Spinal cord (tissue), 10 donors: ENCODE results near the gene NRG3. TPM values are rescaled to one million over a fixed set of nuclear protein-coding genes. Genes with fewer than 3 reads are reported as not detected.
A peak's percentile ranks its signal among the peaks of the same experiment; 100 is the strongest.

Source experiments
- DNase-seq, 6 donors: peaks; one replicate each; pipeline versions ENCODE4 v3.0.0 to v3.0.0-alpha.2; 2013 to 2015; ENCODE audit warnings: low spot score in 6 of 6, low read depth in 4 of 6
- H3K27ac ChIP-seq: one replicate; pipeline ENCODE4 v1.5.1; 2013; ENCODE audit warnings: low read depth, low read length, control low read depth
- H3K27me3 ChIP-seq: one replicate; pipeline ENCODE4 v1.6.1; 2013; ENCODE audit warnings: low read length; ENCODE audit not compliant: control insufficient read depth, insufficient read depth
- H3K36me3 ChIP-seq: one replicate; pipeline ENCODE4 v1.6.1; 2013; ENCODE audit warnings: low read length; ENCODE audit not compliant: control insufficient read depth, insufficient read depth
- H3K4me1 ChIP-seq: one replicate; pipeline ENCODE4 v1.6.1; 2013; ENCODE audit warnings: low read length; ENCODE audit not compliant: control insufficient read depth, insufficient read depth
- H3K4me3 ChIP-seq: one replicate; pipeline ENCODE4 v1.5.1; 2013; ENCODE audit warnings: low read depth, low read length, control low read depth
- H3K9me3 ChIP-seq: one replicate; pipeline ENCODE4 v1.6.1; 2013; ENCODE audit warnings: low read length; ENCODE audit not compliant: control insufficient read depth, insufficient read depth
- WGBS: methylation state at CpG from one replicate; pipeline ENCODE4 v1.1.5; 2013; ENCODE audit warnings: missing lambda C conversion rate; ENCODE audit not compliant: insufficient coverage; 5-methylcytosine and 5-hydroxymethylcytosine counted together
- polyA plus RNA-seq, 2 donors: library from polyadenylated mRNA; unstranded; fragments of 120-200 nt; gene quantifications; one replicate each; pipeline ENCODE4 v1.2.1, GENCODE V29; 2013; ENCODE audit not compliant: insufficient read length in 2 of 2
- total RNA-seq, 2 donors: library from RNA; depleted of rRNA in 1 of 2; stranded (reverse); fragments of 120-200 nt in 1 of 2; fragments of >200 nt in 1 of 2; gene quantifications; one replicate each; pipeline versions ENCODE4 v1.2.3 to v1.2.4, GENCODE V29; 2013 to 2014
- donor health status: healthy.

The NRG3 gene
- total and polyA plus RNA-seq, 4 donors = 10.2 to 53.9 (median 33.6) TPM

- H3K4me3 ChIP-seq = no peak overlapping the region
- no peak for DNase-seq
- H3K36me3 ChIP-seq = no peaks in the 10 kb centered on the region
- no peaks in the 10 kb centered on the region for H3K9me3 ChIP-seq
- H3K27ac ChIP-seq = no peak overlapping the region
- no CpG with 5 or more reads among the region's 1 CpG for WGBS
- H3K4me1 ChIP-seq = no peaks in the 10 kb centered on the region
- no peaks in the 10 kb centered on the region for H3K27me3 ChIP-seq
Measured at GRCh38 chr10:82238291-82238690, 363.3 kb downstream of the NRG3 start.

- no peak for DNase-seq
- H3K4me3 ChIP-seq = no peak overlapping the region
- no peaks in the 10 kb centered on the region for H3K4me1 ChIP-seq
- H3K27me3 ChIP-seq = no peaks in the 10 kb centered on the region
- H3K9me3 ChIP-seq = no peaks in the 10 kb centered on the region
- WGBS = 62% methylated on average over 3 of the region's 3 CpGs
- H3K36me3 ChIP-seq = no peaks in the 10 kb centered on the region
- H3K27ac ChIP-seq = no peak overlapping the region
Measured at GRCh38 chr10:82240408-82240807, 365.4 kb downstream of the NRG3 start.

- Histone ChIP-seq H3K9me3 (no peaks in the 10 kb centered on the region), H3K36me3 (no peaks in the 10 kb centered on the region), H3K4me3 (no peak overlapping the region), H3K27me3 (no peaks in the 10 kb centered on the region), H3K4me1 (no peaks in the 10 kb centered on the region), H3K27ac (no peak overlapping the region)
- no CpG with 5 or more reads among the region's 2 CpGs for WGBS
- DNase-seq = no peak
Measured at GRCh38 chr10:82242778-82243177, 367.8 kb downstream of the NRG3 start.

- H3K4me1 ChIP-seq = no peaks in the 10 kb centered on the region
- DNase-seq = no peak
- no peaks in the 10 kb centered on the region for H3K27me3 ChIP-seq
- H3K36me3 ChIP-seq = no peaks in the 10 kb centered on the region
- H3K27ac ChIP-seq = no peak overlapping the region
- 74% methylated on average over 2 of the region's 2 CpGs for WGBS
- no peaks in the 10 kb centered on the region for H3K9me3 ChIP-seq
- H3K4me3 ChIP-seq = no peak overlapping the region
Measured at GRCh38 chr10:82245157-82245556, 370.2 kb downstream of the NRG3 start.

- Histone ChIP-seq H3K4me1 (no peaks in the 10 kb centered on the region), H3K27me3 (no peaks in the 10 kb centered on the region), H3K36me3 (no peaks in the 10 kb centered on the region), H3K9me3 (no peaks in the 10 kb centered on the region), H3K4me3 (no peak overlapping the region), H3K27ac (no peak overlapping the region)
- WGBS = no CpG with 5 or more reads among the region's 4 CpGs
- no peak for DNase-seq
Measured at GRCh38 chr10:82245906-82246560, 371.0 kb downstream of the NRG3 start.

- no CpG with 5 or more reads among the region's 1 CpG for WGBS
- DNase-seq = peak in 1 of 6 donors; percentile 26
- H3K4me1 ChIP-seq = peaks cover 4% of the 10 kb centered on the region
- no peaks in the 10 kb centered on the region for H3K27me3 ChIP-seq
- H3K27ac ChIP-seq = no peak overlapping the region
- H3K9me3 ChIP-seq = no peaks in the 10 kb centered on the region
- H3K36me3 ChIP-seq = no peaks in the 10 kb centered on the region
- no peak overlapping the region for H3K4me3 ChIP-seq
Measured at GRCh38 chr10:82249141-82249540, 374.1 kb downstream of the NRG3 start.

- Histone ChIP-seq H3K27ac (no peak overlapping the region), H3K4me3 (no peak overlapping the region), H3K36me3 (no peaks in the 10 kb centered on the region), H3K9me3 (no peaks in the 10 kb centered on the region), H3K4me1 (peaks cover 4% of the 10 kb centered on the region), H3K27me3 (no peaks in the 10 kb centered on the region)
- no peak for DNase-seq
- WGBS = 64% methylated on average over 5 of the region's 8 CpGs
Measured at GRCh38 chr10:82251222-82251906, 376.4 kb downstream of the NRG3 start.

- Histone ChIP-seq H3K9me3 (no peaks in the 10 kb centered on the region), H3K4me1 (peaks cover 4% of the 10 kb centered on the region), H3K36me3 (no peaks in the 10 kb centered on the region), H3K27me3 (no peaks in the 10 kb centered on the region), H3K4me3 (no peak overlapping the region), H3K27ac (no peak overlapping the region)
- DNase-seq = no peak
- no CpG with 5 or more reads among the region's 1 CpG for whole genome bisulfite sequencing
Measured at GRCh38 chr10:82252081-82252480, 377.1 kb downstream of the NRG3 start.

- H3K4me1 ChIP-seq = peaks cover 4% of the 10 kb centered on the region
- WGBS = 100% methylated on average over 1 of the region's 1 CpG
- H3K4me3 ChIP-seq = no peak overlapping the region
- H3K27ac ChIP-seq = no peak overlapping the region
- H3K36me3 ChIP-seq = no peaks in the 10 kb centered on the region
- H3K9me3 ChIP-seq = no peaks in the 10 kb centered on the region
- no peak for DNase-seq
- no peaks in the 10 kb centered on the region for H3K27me3 ChIP-seq
Measured at GRCh38 chr10:82254237-82254636, 379.2 kb downstream of the NRG3 start.

- H3K4me3 ChIP-seq = no peak overlapping the region
- no peak for DNase-seq
- no peak overlapping the region for H3K27ac ChIP-seq
- H3K9me3 ChIP-seq = no peaks in the 10 kb centered on the region
- H3K27me3 ChIP-seq = no peaks in the 10 kb centered on the region
- H3K36me3 ChIP-seq = no peaks in the 10 kb centered on the region
- WGBS = 88% methylated on average over 1 of the region's 3 CpGs
- H3K4me1 ChIP-seq = peaks cover 4% of the 10 kb centered on the region
Measured at GRCh38 chr10:82256275-82256674, 381.3 kb downstream of the NRG3 start.
